RCC 7860 (cell line): Measurements from ENCODE around the gene WTIP.

ENCODE experiments used
- DNase-seq: peaks from one replicate; pipeline ENCODE4 v3.0.0-alpha.2; 2015; ENCODE audit warnings: low spot score
- FAIRE-seq: peaks from 2 replicates; lab custom pipeline; 2012; peaks lifted over from hg19 to GRCh38; lab: Jason Lieb, UNC

The WTIP gene

DNA sequence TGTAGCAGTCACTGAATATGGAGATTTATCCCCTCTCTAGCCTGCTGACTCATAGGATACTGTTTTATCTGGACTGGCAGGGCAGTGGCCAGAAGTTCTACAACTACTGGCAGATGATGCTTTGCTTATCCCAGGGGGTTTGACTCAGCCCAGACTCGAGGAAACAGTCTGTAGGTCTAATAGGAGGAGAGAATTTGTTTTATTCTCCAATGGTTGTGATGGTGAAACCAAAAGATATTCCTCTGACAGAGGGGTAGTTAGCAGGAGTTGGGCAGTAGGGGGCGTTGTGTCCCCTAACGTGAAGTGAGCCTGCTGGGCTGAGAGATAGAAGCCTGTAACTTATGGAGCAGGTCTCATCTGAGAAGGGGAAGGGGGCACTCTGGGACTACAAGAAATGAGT, 74.9 kb downstream of the WTIP start:
- no peak for DNase-seq
- no peak for FAIRE-seq

GRCh38 chr19:34559045-34559444, 77.5 kb downstream of the WTIP start:
- DNase-seq = no peak
- FAIRE-seq = no peak

DNA sequence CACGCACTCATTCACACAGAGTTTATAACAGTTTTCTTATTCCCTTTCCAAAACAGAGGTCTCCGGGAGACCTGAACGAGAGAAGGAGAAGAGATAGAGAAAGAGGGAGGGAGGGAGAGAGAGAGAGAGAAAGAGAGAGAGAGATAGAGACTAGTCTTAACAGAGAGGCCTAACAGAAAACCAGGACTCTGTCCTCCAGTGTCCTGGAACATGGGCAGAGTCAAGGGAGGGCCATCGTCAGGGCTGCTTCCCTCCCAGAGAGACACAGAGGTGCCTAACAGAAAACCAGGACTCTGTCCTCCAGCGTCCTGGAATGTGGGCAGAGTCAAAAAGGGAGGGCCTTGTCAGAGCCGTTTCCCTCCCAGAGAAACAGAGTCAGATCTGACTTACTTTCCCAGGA, 78.7 kb downstream of the WTIP start:
- FAIRE-seq (no peak), DNase-seq (no peak)
